Mesenchymal stem cell (in vitro differentiated cells and primary cell): ENCODE data around the gene NFATC4.

ENCODE experiments used
- DNase-seq: peaks from one replicate; pipeline ENCODE4 v3.0.0-alpha.2; 2013
- H2AFZ ChIP-seq: one replicate; pipeline ENCODE4 v1.6.1; 2013; ENCODE audit warnings: low read depth, mild to moderate bottlenecking, control low read depth, inconsistent platforms, low read length, moderate library complexity
- H2AK5ac ChIP-seq: 2 replicates; pipeline ENCODE4 v1.6.1; 2013; ENCODE audit warnings: low read length, moderate library complexity, mild to moderate bottlenecking, inconsistent platforms; ENCODE audit not compliant: severe bottlenecking
- H2BK120ac ChIP-seq: one replicate; pipeline ENCODE4 v1.6.1; 2013; ENCODE audit warnings: low read depth, mild to moderate bottlenecking, inconsistent platforms, low read length, moderate library complexity
- H2BK12ac ChIP-seq, 2 experiments: one replicate each; pipeline ENCODE4 v1.6.1; 2013; ENCODE audit warnings: inconsistent platforms in 2 of 2, low read length in 2 of 2, mild to moderate bottlenecking in 2 of 2, moderate library complexity in 2 of 2, control low read depth in 1 of 2
- H2BK15ac ChIP-seq: one replicate; pipeline ENCODE4 v1.6.1; 2013; ENCODE audit warnings: mild to moderate bottlenecking, low read depth, inconsistent platforms; ENCODE audit not compliant: poor library complexity, severe bottlenecking
- H2BK5ac ChIP-seq: 2 replicates; pipeline ENCODE4 v1.6.1; 2013; ENCODE audit warnings: low read depth, mild to moderate bottlenecking, low read length, control low read depth, inconsistent platforms; ENCODE audit not compliant: poor library complexity, severe bottlenecking
- H3K14ac ChIP-seq, 2 experiments: one replicate each; pipeline ENCODE4 v1.6.1; 2013; ENCODE audit warnings: inconsistent platforms in 2 of 2, low read length in 2 of 2, control low read depth in 1 of 2, mild to moderate bottlenecking in 1 of 2, moderate library complexity in 1 of 2
- H3K18ac ChIP-seq, 2 experiments: one replicate each; pipeline ENCODE4 v1.6.1; 2013; ENCODE audit warnings: inconsistent platforms in 2 of 2, low read length in 2 of 2, control low read depth in 1 of 2, low read depth in 1 of 2, mild to moderate bottlenecking in 1 of 2
- H3K23ac ChIP-seq, 2 experiments: one replicate each; pipeline ENCODE4 v1.6.1; 2013; ENCODE audit warnings: inconsistent platforms in 2 of 2, low read length in 2 of 2, mild to moderate bottlenecking in 2 of 2, moderate library complexity in 2 of 2, control low read depth in 1 of 2
- H3K27ac ChIP-seq: 2 replicates; pipeline ENCODE4 v1.5.1; 2013; ENCODE audit warnings: mild to moderate bottlenecking, moderate library complexity, low read length, control low read depth, inconsistent platforms; ENCODE audit not compliant: poor library complexity, severe bottlenecking
- H3K27me3 ChIP-seq, 2 experiments: 2 replicates each; pipeline versions ENCODE4 v1.6.1 to v1.7.0; 2013; ENCODE audit warnings: low read length in 2 of 2, mild to moderate bottlenecking in 2 of 2, moderate library complexity in 2 of 2, control low read depth in 1 of 2, inconsistent platforms in 1 of 2; ENCODE audit not compliant: control insufficient read depth in 1 of 2, insufficient read depth in 1 of 2
- H3K36me3 ChIP-seq, 2 experiments: 2 replicates each; pipeline versions ENCODE4 v1.6.1 to v1.7.0; 2013; ENCODE audit warnings: low read length in 2 of 2, control low read depth in 1 of 2, inconsistent platforms in 1 of 2, low read depth in 1 of 2, mild to moderate bottlenecking in 1 of 2; ENCODE audit not compliant: insufficient read depth in 2 of 2, control insufficient read depth in 1 of 2
- H3K4ac ChIP-seq, 2 experiments: one replicate each; pipeline ENCODE4 v1.6.1; 2013; ENCODE audit warnings: inconsistent platforms in 2 of 2, low read length in 2 of 2, mild to moderate bottlenecking in 2 of 2, moderate library complexity in 2 of 2, control low read depth in 1 of 2, low read depth in 1 of 2
- H3K4me1 ChIP-seq: 2 replicates; pipeline ENCODE4 v1.6.1; 2013; ENCODE audit warnings: low read depth, low read length, control low read depth; ENCODE audit not compliant: control insufficient read depth, insufficient read depth
- H3K4me2 ChIP-seq: 2 replicates; pipeline ENCODE4 v1.6.1; 2013; ENCODE audit warnings: low read length, mild to moderate bottlenecking, inconsistent platforms; ENCODE audit not compliant: poor library complexity, severe bottlenecking
- H3K4me3 ChIP-seq, 2 experiments: 2 replicates each; pipeline versions ENCODE4 v1.5.1 to v1.7.0; 2013; ENCODE audit warnings: low read length in 2 of 2, mild to moderate bottlenecking in 2 of 2, control low read depth in 1 of 2, low read depth in 1 of 2; ENCODE audit not compliant: insufficient read depth in 1 of 2
- H3K79me1 ChIP-seq: replicated peaks from 2 replicates; pipeline ENCODE4 v1.6.1; 2013; ENCODE audit warnings: mild to moderate bottlenecking, control low read depth, low read length, inconsistent platforms; ENCODE audit not compliant: poor library complexity, severe bottlenecking
- H3K9ac ChIP-seq: 2 replicates; pipeline ENCODE4 v1.7.0; 2013; ENCODE audit warnings: mild to moderate bottlenecking, low read length, moderate library complexity
- H3K9me3 ChIP-seq: 2 replicates; pipeline ENCODE4 v1.7.0; 2013; ENCODE audit warnings: mild to moderate bottlenecking, low read length; ENCODE audit not compliant: control insufficient read depth
- H4K8ac ChIP-seq: one replicate; pipeline ENCODE4 v1.6.1; 2013; ENCODE audit warnings: inconsistent platforms, mild to moderate bottlenecking, low read length, moderate library complexity
- H4K91ac ChIP-seq: one replicate; pipeline ENCODE4 v1.6.1; 2013; ENCODE audit warnings: mild to moderate bottlenecking, low read length, inconsistent platforms
- WGBS: methylation state at CpG from one replicate; pipeline ENCODE4 v1.1.7; 2013; ENCODE audit warnings: mixed read lengths; 5-methylcytosine and 5-hydroxymethylcytosine counted together

The NFATC4 gene

DNA sequence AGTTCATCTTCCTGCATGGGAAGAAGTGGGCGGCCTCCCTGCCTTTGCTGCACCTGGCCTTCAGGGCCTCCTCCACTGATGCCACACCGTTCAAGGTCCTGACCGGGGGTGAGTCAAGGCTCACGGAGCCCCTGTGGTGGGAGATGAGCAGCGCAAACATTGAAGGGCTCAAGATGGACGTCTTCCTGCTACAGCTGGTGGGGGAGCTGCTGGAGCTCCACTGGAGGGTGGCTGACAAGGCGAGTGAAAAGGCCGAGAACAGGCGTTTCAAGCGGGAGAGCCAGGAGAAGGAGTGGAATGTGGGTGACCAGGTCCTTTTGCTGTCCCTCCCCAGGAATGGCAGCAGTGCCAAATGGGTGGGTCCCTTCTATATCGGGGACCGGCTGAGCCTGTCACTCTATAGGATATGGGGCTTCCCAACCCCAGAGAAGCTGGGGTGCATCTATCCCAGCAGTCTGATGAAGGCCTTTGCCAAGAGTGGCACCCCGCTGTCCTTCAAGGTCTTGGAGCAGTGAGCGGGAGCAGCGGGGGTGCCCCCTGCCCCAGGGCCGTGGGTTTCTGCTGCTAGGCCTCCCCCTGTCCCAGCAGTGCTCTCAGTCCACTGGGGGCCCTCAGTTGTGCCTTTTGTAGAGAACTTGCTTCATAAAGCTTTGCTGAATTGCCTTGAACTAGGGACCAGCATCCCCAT is 49.1 kb downstream of the NFATC4 start:
- 84% methylated on average over 16 of the region's 16 CpGs for WGBS
- Histone ChIP-seq H3K79me1 (no peaks in the 10 kb centered on the region), H3K4me1 (no peaks in the 10 kb centered on the region), H2BK12ac (no peak overlapping the region), H3K18ac (no peak overlapping the region), H3K4me2 (no peak overlapping the region), H3K4ac (no peak overlapping the region), H4K91ac (no peak overlapping the region), H4K8ac (no peak overlapping the region), H3K36me3 (peaks cover 33 to 38% of the 10 kb centered on the region in 2 experiments), H3K9me3 (no peaks in the 10 kb centered on the region), H2AFZ (no peak overlapping the region), H3K23ac (no peak overlapping the region), H3K27me3 (peaks cover 6 to 18% of the 10 kb centered on the region in 2 experiments), H3K14ac (no peak overlapping the region), H2AK5ac (no peak overlapping the region), H2BK5ac (no peak overlapping the region), H3K27ac (no peak overlapping the region), H2BK120ac (no peak overlapping the region), H2BK15ac (no peak overlapping the region), H3K4me3 (peak overlapping the region in 1 of 2 experiments; percentile 5), H3K9ac (no peak overlapping the region)
- DNase-seq = no peak

DNA sequence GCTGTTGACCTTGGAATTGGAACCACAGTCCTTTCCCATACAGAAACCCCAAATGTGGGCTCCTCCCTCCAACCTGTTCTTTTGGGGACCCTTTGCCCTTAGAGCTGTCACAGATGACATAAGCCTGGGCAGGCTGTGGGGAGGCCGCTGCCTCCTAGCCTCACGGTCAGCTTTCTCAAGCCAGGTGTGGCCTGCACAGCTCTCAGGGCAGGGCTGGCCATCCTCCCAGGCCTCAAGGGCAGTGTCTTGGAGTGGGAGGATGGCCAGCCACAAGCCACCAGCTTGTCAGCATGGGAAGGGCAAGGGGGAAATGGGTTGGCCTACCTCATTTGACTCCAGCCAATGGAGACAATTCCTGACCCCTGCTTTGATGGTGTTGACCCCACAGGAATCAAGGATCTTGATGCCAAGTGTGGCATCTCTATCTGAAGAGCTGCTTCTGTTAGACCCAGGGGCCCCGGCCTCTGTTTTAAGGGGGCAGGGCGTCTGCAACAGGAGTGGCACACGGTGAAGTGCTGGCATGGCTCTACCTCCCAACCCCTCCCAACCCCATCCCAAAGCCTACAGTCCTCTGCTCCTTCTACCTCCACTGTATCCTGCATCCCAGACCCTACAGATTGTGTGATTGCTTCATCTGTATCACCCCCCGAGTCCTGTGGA is 50.0 kb downstream of the NFATC4 start:
- Histone ChIP-seq H2BK15ac (no peak overlapping the region), H2AK5ac (no peak overlapping the region), H2AFZ (no peak overlapping the region), H2BK12ac (no peak overlapping the region), H3K18ac (no peak overlapping the region), H3K79me1 (no peaks in the 10 kb centered on the region), H3K23ac (no peak overlapping the region), H4K91ac (no peak overlapping the region), H2BK120ac (no peak overlapping the region), H4K8ac (no peak overlapping the region), H3K4me3 (no peak overlapping the region), H3K9ac (no peak overlapping the region), H3K27me3 (peaks cover 6 to 18% of the 10 kb centered on the region in 2 experiments), H3K14ac (no peak overlapping the region), H3K4ac (no peak overlapping the region), H2BK5ac (no peak overlapping the region), H3K4me1 (no peaks in the 10 kb centered on the region), H3K4me2 (no peak overlapping the region), H3K27ac (no peak overlapping the region), H3K9me3 (no peaks in the 10 kb centered on the region), H3K36me3 (peaks cover 29 to 31% of the 10 kb centered on the region in 2 experiments)
- no peak for DNase-seq
- WGBS = 85% methylated on average over 6 of the region's 6 CpGs

DNA sequence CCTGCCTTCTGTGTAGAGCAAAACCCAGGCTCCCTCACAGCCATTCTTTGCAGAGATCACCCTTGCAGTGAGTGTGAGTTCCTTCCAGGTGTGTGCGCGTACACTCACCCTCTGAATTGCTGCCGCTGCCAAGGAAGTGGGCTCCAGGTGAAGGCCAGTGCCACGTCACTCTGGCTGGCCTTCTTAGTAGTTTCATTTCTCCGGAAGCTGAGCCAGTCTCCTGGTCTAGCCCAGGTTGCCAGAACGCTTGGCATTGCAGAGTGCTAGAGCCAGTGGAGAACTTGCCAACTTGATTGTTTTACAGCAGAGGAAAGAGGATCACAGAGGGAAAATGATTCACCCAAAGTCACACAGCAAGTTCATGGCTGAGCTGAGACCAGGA is 50.5 kb downstream of the NFATC4 start:
- Histone ChIP-seq H3K9ac (no peak overlapping the region), H4K91ac (no peak overlapping the region), H3K14ac (no peak overlapping the region), H2BK5ac (no peak overlapping the region), H3K23ac (no peak overlapping the region), H3K79me1 (no peaks in the 10 kb centered on the region), H2AFZ (no peak overlapping the region), H2BK15ac (no peak overlapping the region), H2BK12ac (no peak overlapping the region), H4K8ac (no peak overlapping the region), H3K4me2 (no peak overlapping the region), H3K4ac (no peak overlapping the region), H3K36me3 (peaks cover 25 to 26% of the 10 kb centered on the region in 2 experiments), H3K4me1 (no peaks in the 10 kb centered on the region), H3K27ac (no peak overlapping the region), H3K4me3 (no peak overlapping the region), H3K9me3 (no peaks in the 10 kb centered on the region), H3K18ac (no peak overlapping the region), H2AK5ac (no peak overlapping the region), H3K27me3 (peaks cover 6 to 23% of the 10 kb centered on the region in 2 experiments), H2BK120ac (no peak overlapping the region)
- DNase-seq = no peak
- 95% methylated on average over 6 of the region's 6 CpGs for WGBS

DNA sequence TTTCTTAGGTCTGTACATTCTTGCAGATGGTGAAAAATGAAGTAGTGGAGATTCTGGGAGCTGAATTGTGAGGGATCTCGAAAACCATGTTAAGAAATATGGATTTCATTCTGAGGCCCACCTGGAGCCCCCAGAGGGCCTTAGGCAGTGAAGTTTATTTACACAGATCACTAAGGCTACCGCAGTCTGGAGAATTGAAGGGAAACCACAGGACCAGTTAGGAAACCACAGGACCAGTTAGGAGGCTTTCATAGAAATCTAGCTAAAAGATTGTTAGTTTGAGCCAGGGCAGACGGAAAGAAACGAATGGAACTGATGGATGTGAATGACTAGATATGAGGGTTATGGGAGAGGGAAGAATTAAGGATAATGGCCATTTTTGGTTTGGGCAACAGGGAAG is 54.3 kb downstream of the NFATC4 start:
- H3K9me3 ChIP-seq = no peaks in the 10 kb centered on the region
- H3K27me3 ChIP-seq = peaks cover 6 to 24% of the 10 kb centered on the region in 2 experiments
- 85% methylated on average over 4 of the region's 4 CpGs for WGBS

More for the DNA sequence above, 54.3 kb downstream of the NFATC4 start:
- DNase-seq = no peak
- peaks cover 0 to 5% of the 10 kb centered on the region in 2 experiments for H3K36me3 ChIP-seq
- no peak overlapping the region for H4K91ac ChIP-seq
- no peaks in the 10 kb centered on the region for H3K79me1 ChIP-seq
- no peak overlapping the region for H3K18ac ChIP-seq
- no peak overlapping the region for H2BK5ac ChIP-seq
- no peak overlapping the region for H3K4me2 ChIP-seq
- no peak overlapping the region for H3K4ac ChIP-seq
- no peak overlapping the region for H2AFZ ChIP-seq
- H2BK120ac ChIP-seq = no peak overlapping the region
- H3K27ac ChIP-seq = no peak overlapping the region
- H3K14ac ChIP-seq = no peak overlapping the region
- no peak overlapping the region for H2BK15ac ChIP-seq
- no peak overlapping the region for H3K9ac ChIP-seq
- no peak overlapping the region for H4K8ac ChIP-seq
- H3K4me1 ChIP-seq = no peaks in the 10 kb centered on the region
- H2AK5ac ChIP-seq = no peak overlapping the region
- no peak overlapping the region for H3K4me3 ChIP-seq
- no peak overlapping the region for H3K23ac ChIP-seq
- no peak overlapping the region for H2BK12ac ChIP-seq
